Measurements from ENCODE around the gene DGCR8.

DNA sequence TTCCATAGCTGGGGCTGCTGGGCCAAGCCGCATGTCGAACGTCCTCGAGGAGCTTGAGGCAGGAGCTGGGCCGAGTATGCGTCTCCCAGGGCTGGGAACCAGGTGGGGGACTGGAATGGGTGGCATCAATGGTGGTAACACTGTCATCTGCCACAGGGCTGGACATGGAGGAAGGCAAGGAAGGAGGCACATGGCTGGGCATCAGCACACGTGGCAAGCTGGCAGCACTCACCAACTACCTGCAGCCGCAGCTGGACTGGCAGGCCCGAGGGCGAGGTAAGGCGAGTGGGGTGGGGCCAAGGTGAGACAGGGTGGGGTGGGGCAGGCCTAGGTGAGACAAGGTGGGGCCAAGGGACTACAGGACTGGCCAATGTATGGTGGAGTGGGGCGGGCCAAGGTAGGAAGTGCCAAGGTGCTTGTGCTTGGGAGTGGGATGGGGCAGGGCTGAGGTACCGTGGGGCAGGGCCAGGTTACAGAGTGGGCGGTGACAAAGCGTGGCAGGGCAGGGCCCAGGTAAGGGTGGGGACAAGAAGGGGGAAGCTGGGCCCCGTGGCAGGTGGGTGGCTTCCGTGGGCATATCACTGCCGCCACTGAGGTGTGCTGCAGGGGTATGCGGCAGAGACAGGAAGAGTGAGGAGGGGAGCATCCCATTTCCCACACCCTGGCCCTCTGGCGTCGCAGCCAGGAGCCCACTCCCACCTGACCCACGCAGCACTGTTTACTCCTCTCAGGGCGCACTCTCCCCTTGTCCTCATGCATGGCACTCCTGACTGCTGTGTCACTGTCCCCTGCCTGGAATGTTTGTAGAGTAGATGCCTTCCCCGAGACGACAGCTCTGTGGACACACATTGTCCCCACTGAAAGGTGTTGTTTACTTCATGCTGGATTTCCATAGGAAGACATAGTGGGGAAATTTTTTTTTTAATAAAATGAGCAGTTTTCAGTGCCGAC lies 27.5 kb upstream of the DGCR8 start:
- TF ChIP-seq, protein P1, sequence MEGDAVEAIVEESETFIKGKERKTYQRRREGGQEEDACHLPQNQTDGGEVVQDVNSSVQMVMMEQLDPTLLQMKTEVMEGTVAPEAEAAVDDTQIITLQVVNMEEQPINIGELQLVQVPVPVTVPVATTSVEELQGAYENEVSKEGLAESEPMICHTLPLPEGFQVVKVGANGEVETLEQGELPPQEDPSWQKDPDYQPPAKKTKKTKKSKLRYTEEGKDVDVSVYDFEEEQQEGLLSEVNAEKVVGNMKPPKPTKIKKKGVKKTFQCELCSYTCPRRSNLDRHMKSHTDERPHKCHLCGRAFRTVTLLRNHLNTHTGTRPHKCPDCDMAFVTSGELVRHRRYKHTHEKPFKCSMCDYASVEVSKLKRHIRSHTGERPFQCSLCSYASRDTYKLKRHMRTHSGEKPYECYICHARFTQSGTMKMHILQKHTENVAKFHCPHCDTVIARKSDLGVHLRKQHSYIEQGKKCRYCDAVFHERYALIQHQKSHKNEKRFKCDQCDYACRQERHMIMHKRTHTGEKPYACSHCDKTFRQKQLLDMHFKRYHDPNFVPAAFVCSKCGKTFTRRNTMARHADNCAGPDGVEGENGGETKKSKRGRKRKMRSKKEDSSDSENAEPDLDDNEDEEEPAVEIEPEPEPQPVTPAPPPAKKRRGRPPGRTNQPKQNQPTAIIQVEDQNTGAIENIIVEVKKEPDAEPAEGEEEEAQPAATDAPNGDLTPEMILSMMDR (IDR thresholded peaks at IDR 0.05), result no peak
- TF ChIP-seq SMC3 (IDR thresholded peaks at IDR 0.05), result no peak
- no peak for TF ChIP-seq POLR2A (IDR thresholded peaks at IDR 0.05; ENCODE audit: low read length)
- TF ChIP-seq BHLHE40 (IDR thresholded peaks at IDR 0.05; ENCODE audit: low read depth, low read length), result no peak
- TF ChIP-seq, protein P2, sequence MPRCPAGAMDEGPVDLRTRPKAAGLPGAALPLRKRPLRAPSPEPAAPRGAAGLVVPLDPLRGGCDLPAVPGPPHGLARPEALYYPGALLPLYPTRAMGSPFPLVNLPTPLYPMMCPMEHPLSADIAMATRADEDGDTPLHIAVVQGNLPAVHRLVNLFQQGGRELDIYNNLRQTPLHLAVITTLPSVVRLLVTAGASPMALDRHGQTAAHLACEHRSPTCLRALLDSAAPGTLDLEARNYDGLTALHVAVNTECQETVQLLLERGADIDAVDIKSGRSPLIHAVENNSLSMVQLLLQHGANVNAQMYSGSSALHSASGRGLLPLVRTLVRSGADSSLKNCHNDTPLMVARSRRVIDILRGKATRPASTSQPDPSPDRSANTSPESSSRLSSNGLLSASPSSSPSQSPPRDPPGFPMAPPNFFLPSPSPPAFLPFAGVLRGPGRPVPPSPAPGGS (IDR thresholded peaks at IDR 0.05), result no peak

Measured in A549 (cell line).